ENCODE results near the gene TBC1D8. TPM values are rescaled to one million over a fixed set of nuclear protein-coding genes. Genes with fewer than 3 reads are reported as not detected.
A peak's percentile ranks its signal among the peaks of the same experiment; 100 is the strongest.

TBC1D8 gene
- total and polyA plus RNA-seq, 2 of the 13 experiments (the other 11 are each of a cell fraction or from before 2014, with no cell fraction given), result 45.1 to 95.4 TPM

DNA sequence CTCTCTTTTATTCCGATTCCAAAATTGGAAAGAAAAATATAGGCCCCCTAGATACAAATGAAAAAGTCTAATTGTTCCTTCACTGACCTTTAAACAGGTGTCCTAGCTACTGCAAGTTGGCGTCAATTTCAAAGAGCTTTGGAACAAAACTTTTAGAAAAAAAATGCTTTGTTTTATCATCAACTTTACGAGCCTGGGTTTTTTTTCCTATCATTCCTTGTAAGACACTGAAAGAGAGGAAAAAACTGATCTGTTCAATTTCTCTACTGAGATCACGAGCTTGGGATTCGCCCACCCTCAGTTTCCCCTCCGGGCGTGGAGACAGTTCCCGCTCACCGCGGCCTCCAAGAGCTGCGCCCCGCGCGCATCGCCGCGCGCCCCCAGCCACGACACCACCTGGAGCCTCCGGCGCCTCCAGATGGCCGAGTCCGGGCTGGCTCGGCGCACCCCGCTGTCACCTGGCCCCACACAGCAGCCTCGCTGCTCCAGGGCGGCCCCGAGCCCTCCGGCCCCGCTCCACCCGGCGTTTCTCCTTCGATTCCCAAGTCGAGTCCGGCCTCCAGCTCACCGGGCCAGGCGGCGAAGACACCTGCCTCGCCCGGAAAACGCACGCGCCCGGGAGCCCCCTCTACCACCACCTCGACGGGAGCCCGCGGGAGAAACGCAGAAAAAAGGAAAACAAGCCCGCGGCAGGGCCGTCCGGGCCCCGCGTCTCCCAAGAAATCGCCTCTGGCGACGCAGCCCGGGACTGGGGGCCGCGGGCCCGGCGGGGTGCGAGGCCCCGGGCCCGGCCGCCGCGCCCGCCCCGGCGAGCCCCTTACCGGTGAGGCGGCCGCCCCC lies 656 bp downstream of the TBC1D8 start (continued):
- TF ChIP-seq RARG (CRISPR knock-in tag; IDR thresholded peaks at IDR 0.05; ENCODE audit: low read depth) (no peak), MYC (CRISPR knock-in tag; IDR thresholded peaks at IDR 0.05; ENCODE audit: borderline replicate concordance) (0 out of 2 replicates have a peak, but pooled peaks have one; percentile 35), AGO2 (optimal IDR thresholded peaks at IDR 0.05; ENCODE audit: low read depth, low read length) (peak; percentile 94), ZNF782 (CRISPR knock-in tag; IDR thresholded peaks at IDR 0.05; ENCODE audit: borderline replicate concordance) (peak; percentile 64; the same call in 1 of the 2 replicates), ELK4 (CRISPR knock-in tag; IDR thresholded peaks at IDR 0.05; ENCODE audit: borderline replicate concordance) (no peak), ZNF850 (CRISPR knock-in tag; conservative IDR thresholded peaks at IDR 0.05) (0 out of 2 replicates have a peak, but pooled peaks have one; percentile 24), GABPB1 (CRISPR knock-in tag; IDR thresholded peaks at IDR 0.05) (peak; percentile 56; the same call in 1 of the 2 replicates), NAIF1 (CRISPR knock-in tag; IDR thresholded peaks at IDR 0.05; ENCODE audit: borderline replicate concordance) (0 out of 2 replicates have a peak, but pooled peaks have one; percentile 20), HOXA7 (CRISPR knock-in tag; IDR thresholded peaks at IDR 0.05) (no peak), HES4 (CRISPR knock-in tag; IDR thresholded peaks at IDR 0.05; ENCODE audit: borderline replicate concordance) (peak; percentile 46; the same call in 1 of the 2 replicates), MED13 (CRISPR knock-in tag; IDR thresholded peaks at IDR 0.05) (no peak), KMT2B (CRISPR knock-in tag; IDR thresholded peaks at IDR 0.05) (0 out of 2 replicates have a peak, but pooled peaks have one; percentile 18), SRY (CRISPR knock-in tag; IDR thresholded peaks at IDR 0.05) (peak; percentile 33; the same call in 1 of the 2 replicates)
- TF ChIP-seq, protein P1, sequence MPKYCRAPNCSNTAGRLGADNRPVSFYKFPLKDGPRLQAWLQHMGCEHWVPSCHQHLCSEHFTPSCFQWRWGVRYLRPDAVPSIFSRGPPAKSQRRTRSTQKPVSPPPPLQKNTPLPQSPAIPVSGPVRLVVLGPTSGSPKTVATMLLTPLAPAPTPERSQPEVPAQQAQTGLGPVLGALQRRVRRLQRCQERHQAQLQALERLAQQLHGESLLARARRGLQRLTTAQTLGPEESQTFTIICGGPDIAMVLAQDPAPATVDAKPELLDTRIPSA (CRISPR knock-in tag; IDR thresholded peaks at IDR 0.05; ENCODE audit: borderline replicate concordance), result 0 out of 2 replicates have a peak, but pooled peaks have one; percentile 26
- TF ChIP-seq, protein P2, sequence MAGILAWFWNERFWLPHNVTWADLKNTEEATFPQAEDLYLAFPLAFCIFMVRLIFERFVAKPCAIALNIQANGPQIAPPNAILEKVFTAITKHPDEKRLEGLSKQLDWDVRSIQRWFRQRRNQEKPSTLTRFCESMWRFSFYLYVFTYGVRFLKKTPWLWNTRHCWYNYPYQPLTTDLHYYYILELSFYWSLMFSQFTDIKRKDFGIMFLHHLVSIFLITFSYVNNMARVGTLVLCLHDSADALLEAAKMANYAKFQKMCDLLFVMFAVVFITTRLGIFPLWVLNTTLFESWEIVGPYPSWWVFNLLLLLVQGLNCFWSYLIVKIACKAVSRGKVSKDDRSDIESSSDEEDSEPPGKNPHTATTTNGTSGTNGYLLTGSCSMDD (CRISPR knock-in tag; IDR thresholded peaks at IDR 0.05), result 0 out of 2 replicates have a peak, but pooled peaks have one; percentile 46
- TF ChIP-seq, protein P3, sequence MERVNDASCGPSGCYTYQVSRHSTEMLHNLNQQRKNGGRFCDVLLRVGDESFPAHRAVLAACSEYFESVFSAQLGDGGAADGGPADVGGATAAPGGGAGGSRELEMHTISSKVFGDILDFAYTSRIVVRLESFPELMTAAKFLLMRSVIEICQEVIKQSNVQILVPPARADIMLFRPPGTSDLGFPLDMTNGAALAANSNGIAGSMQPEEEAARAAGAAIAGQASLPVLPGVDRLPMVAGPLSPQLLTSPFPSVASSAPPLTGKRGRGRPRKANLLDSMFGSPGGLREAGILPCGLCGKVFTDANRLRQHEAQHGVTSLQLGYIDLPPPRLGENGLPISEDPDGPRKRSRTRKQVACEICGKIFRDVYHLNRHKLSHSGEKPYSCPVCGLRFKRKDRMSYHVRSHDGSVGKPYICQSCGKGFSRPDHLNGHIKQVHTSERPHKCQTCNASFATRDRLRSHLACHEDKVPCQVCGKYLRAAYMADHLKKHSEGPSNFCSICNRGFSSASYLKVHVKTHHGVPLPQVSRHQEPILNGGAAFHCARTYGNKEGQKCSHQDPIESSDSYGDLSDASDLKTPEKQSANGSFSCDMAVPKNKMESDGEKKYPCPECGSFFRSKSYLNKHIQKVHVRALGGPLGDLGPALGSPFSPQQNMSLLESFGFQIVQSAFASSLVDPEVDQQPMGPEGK (CRISPR knock-in tag; IDR thresholded peaks at IDR 0.05), result peak; percentile 63
- TF ChIP-seq, protein P4, sequence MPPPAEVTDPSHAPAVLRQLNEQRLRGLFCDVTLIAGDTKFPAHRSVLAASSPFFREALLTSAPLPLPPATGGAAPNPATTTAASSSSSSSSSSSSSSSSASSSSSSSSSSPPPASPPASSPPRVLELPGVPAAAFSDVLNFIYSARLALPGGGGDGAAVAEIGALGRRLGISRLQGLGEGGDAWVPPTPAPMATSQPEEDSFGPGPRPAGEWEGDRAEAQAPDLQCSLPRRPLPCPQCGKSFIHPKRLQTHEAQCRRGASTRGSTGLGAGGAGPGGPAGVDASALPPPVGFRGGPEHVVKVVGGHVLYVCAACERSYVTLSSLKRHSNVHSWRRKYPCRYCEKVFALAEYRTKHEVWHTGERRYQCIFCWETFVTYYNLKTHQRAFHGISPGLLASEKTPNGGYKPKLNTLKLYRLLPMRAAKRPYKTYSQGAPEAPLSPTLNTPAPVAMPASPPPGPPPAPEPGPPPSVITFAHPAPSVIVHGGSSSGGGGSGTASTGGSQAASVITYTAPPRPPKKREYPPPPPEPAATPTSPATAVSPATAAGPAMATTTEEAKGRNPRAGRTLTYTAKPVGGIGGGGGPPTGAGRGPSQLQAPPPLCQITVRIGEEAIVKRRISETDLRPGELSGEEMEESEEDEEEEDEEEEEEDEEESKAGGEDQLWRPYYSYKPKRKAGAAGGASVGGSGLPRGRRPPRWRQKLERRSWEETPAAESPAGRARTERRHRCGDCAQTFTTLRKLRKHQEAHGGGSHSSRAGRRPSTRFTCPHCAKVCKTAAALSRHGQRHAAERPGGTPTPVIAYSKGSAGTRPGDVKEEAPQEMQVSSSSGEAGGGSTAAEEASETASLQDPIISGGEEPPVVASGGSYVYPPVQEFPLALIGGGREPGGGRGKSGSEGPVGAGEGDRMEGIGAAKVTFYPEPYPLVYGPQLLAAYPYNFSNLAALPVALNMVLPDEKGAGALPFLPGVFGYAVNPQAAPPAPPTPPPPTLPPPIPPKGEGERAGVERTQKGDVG (CRISPR knock-in tag; IDR thresholded peaks at IDR 0.05; ENCODE audit: borderline replicate concordance), result no peak
- TF ChIP-seq, protein P5, sequence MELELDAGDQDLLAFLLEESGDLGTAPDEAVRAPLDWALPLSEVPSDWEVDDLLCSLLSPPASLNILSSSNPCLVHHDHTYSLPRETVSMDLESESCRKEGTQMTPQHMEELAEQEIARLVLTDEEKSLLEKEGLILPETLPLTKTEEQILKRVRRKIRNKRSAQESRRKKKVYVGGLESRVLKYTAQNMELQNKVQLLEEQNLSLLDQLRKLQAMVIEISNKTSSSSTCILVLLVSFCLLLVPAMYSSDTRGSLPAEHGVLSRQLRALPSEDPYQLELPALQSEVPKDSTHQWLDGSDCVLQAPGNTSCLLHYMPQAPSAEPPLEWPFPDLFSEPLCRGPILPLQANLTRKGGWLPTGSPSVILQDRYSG (CRISPR knock-in tag; IDR thresholded peaks at IDR 0.05), result peak; percentile 36; the same call in 1 of the 2 replicates

Data from HepG2 (cell line).